ENCODE measurements around the gene HOXC5. TPM values are rescaled to one million over a fixed set of nuclear protein-coding genes. Genes with fewer than 3 reads are reported as not detected.
"Not testable (repeated sequence)": the region's sequence is repeated elsewhere in the genome, so short reads cannot be mapped to it uniquely, and the experiment has no call there.

HOXC5 gene
- total and polyA plus RNA-seq, 9 donors: 0.54 to 1.6 (median 1.0) TPM

- 53% methylated on average over 3 of the region's 6 CpGs for WGBS (ENCODE audit: insufficient coverage)
- H3K27me3 ChIP-seq (ENCODE audit: control insufficient read depth, insufficient read depth, low read length): peaks cover 8% of the 10 kb centered on the region
- H3K4me1 ChIP-seq (ENCODE audit: control insufficient read depth, insufficient read depth, low read length): peaks cover 5% of the 10 kb centered on the region
- DNase-seq: no peak
- H3K36me3 ChIP-seq (ENCODE audit: control insufficient read depth, insufficient read depth, low read length): no peaks in the 10 kb centered on the region
- H3K4me3 ChIP-seq (ENCODE audit: low read length): no peak overlapping the region
- H3K27ac ChIP-seq (ENCODE audit: low read length): no peak overlapping the region
- no peaks in the 10 kb centered on the region for H3K9me3 ChIP-seq (replicated peaks; ENCODE audit: control insufficient read depth, low read depth, low read length)
Measured at GRCh38 chr12:54074308-54074707, 41.5 kb downstream of the HOXC5 start.

- no peak overlapping the region for H3K4me3 ChIP-seq (ENCODE audit: low read length)
- peaks cover 8% of the 10 kb centered on the region for H3K4me1 ChIP-seq (ENCODE audit: control insufficient read depth, insufficient read depth, low read length)
- no peaks in the 10 kb centered on the region for H3K9me3 ChIP-seq (replicated peaks; ENCODE audit: control insufficient read depth, low read depth, low read length)
- no peak overlapping the region for H3K27ac ChIP-seq (ENCODE audit: low read length)
- DNase-seq: no peak
- 44% methylated on average over 5 of the region's 6 CpGs for WGBS (ENCODE audit: insufficient coverage)
- H3K36me3 ChIP-seq (ENCODE audit: control insufficient read depth, insufficient read depth, low read length): no peaks in the 10 kb centered on the region
- peaks cover 9% of the 10 kb centered on the region for H3K27me3 ChIP-seq (ENCODE audit: control insufficient read depth, insufficient read depth, low read length)
Measured at GRCh38 chr12:54075409-54075808, 42.6 kb downstream of the HOXC5 start.

- Histone ChIP-seq H3K4me3 (ENCODE audit: low read length) (no peak overlapping the region), H3K4me1 (ENCODE audit: control insufficient read depth, insufficient read depth, low read length) (peaks cover 9% of the 10 kb centered on the region), H3K36me3 (ENCODE audit: control insufficient read depth, insufficient read depth, low read length) (no peaks in the 10 kb centered on the region), H3K27me3 (ENCODE audit: control insufficient read depth, insufficient read depth, low read length) (peaks cover 8% of the 10 kb centered on the region), H3K9me3 (replicated peaks; ENCODE audit: control insufficient read depth, low read depth, low read length) (no peaks in the 10 kb centered on the region), H3K27ac (ENCODE audit: low read length) (no peak overlapping the region)
- no peak for DNase-seq
Measured at GRCh38 chr12:54075974-54076373, 43.1 kb downstream of the HOXC5 start.

- H3K27me3 ChIP-seq (ENCODE audit: control insufficient read depth, insufficient read depth, low read length); DNase-seq; H3K36me3 ChIP-seq (ENCODE audit: control insufficient read depth, insufficient read depth, low read length); H3K4me1 ChIP-seq (ENCODE audit: control insufficient read depth, insufficient read depth, low read length); H3K9me3 ChIP-seq (replicated peaks; ENCODE audit: control insufficient read depth, low read depth, low read length); H3K4me3 ChIP-seq (ENCODE audit: low read length): not testable (repeated sequence)
- H3K27ac ChIP-seq (ENCODE audit: low read length): peak overlapping the region; percentile 20
- 78% methylated on average over 5 of the region's 10 CpGs for WGBS (ENCODE audit: insufficient coverage)
Measured at GRCh38 chr12:54077843-54078242, 45.0 kb downstream of the HOXC5 start.

- not testable (repeated sequence) for H3K27me3 ChIP-seq (ENCODE audit: control insufficient read depth, insufficient read depth, low read length); H3K4me3 ChIP-seq (ENCODE audit: low read length); H3K4me1 ChIP-seq (ENCODE audit: control insufficient read depth, insufficient read depth, low read length); H3K36me3 ChIP-seq (ENCODE audit: control insufficient read depth, insufficient read depth, low read length); DNase-seq; H3K9me3 ChIP-seq (replicated peaks; ENCODE audit: control insufficient read depth, low read depth, low read length)
- 73% methylated on average over 3 of the region's 9 CpGs for WGBS (ENCODE audit: insufficient coverage)
- peak overlapping the region; percentile 62 for H3K27ac ChIP-seq (ENCODE audit: low read length)
Measured at GRCh38 chr12:54079115-54079514, 46.3 kb downstream of the HOXC5 start.

- not testable (repeated sequence) for H3K27me3 ChIP-seq (ENCODE audit: control insufficient read depth, insufficient read depth, low read length); H3K36me3 ChIP-seq (ENCODE audit: control insufficient read depth, insufficient read depth, low read length); H3K9me3 ChIP-seq (replicated peaks; ENCODE audit: control insufficient read depth, low read depth, low read length); H3K4me3 ChIP-seq (ENCODE audit: low read length); DNase-seq; H3K4me1 ChIP-seq (ENCODE audit: control insufficient read depth, insufficient read depth, low read length)
- 57% methylated on average over 16 of the region's 19 CpGs for WGBS (ENCODE audit: insufficient coverage)
- peak overlapping the region; percentile 64 for H3K27ac ChIP-seq (ENCODE audit: low read length)
Measured at GRCh38 chr12:54080008-54080924, 47.4 kb downstream of the HOXC5 start.

- Histone ChIP-seq H3K27ac (ENCODE audit: low read length) (peak overlapping the region; percentile 40), H3K4me1 (ENCODE audit: control insufficient read depth, insufficient read depth, low read length) (peaks cover 12% of the 10 kb centered on the region)
- not testable (repeated sequence) for H3K4me3 ChIP-seq (ENCODE audit: low read length); H3K9me3 ChIP-seq (replicated peaks; ENCODE audit: control insufficient read depth, low read depth, low read length); H3K27me3 ChIP-seq (ENCODE audit: control insufficient read depth, insufficient read depth, low read length); H3K36me3 ChIP-seq (ENCODE audit: control insufficient read depth, insufficient read depth, low read length)
- DNase-seq: peak; percentile 41
- 20% methylated on average over 3 of the region's 16 CpGs for WGBS (ENCODE audit: insufficient coverage)
Measured at GRCh38 chr12:54081053-54081514, 48.2 kb downstream of the HOXC5 start.

GRCh38 chr12:54081581-54082396, 48.9 kb downstream of the HOXC5 start:
- WGBS (ENCODE audit: insufficient coverage): 14% methylated on average over 14 of the region's 35 CpGs
- Histone ChIP-seq H3K27ac (ENCODE audit: low read length) (peak overlapping the region; percentile 74), H3K4me1 (ENCODE audit: control insufficient read depth, insufficient read depth, low read length) (peaks cover 12% of the 10 kb centered on the region)
- not testable (repeated sequence) for H3K4me3 ChIP-seq (ENCODE audit: low read length); H3K36me3 ChIP-seq (ENCODE audit: control insufficient read depth, insufficient read depth, low read length); H3K27me3 ChIP-seq (ENCODE audit: control insufficient read depth, insufficient read depth, low read length); H3K9me3 ChIP-seq (replicated peaks; ENCODE audit: control insufficient read depth, low read depth, low read length)
- peak; percentile 60 for DNase-seq

- peaks cover 5% of the 10 kb centered on the region for H3K27me3 ChIP-seq (ENCODE audit: control insufficient read depth, insufficient read depth, low read length)
Measured at GRCh38 chr12:54082397-54082892, 49.6 kb downstream of the HOXC5 start.

More at GRCh38 chr12:54082397-54082892, 49.6 kb downstream of the HOXC5 start:
- H3K4me1 ChIP-seq (ENCODE audit: control insufficient read depth, insufficient read depth, low read length): peaks cover 12% of the 10 kb centered on the region
- 0% methylated on average over 6 of the region's 36 CpGs for WGBS (ENCODE audit: insufficient coverage)
- H3K27ac ChIP-seq (ENCODE audit: low read length): peak overlapping the region; percentile 74
- no peaks in the 10 kb centered on the region for H3K9me3 ChIP-seq (replicated peaks; ENCODE audit: control insufficient read depth, low read depth, low read length)
- DNase-seq: peak; percentile 76
- peak overlapping the region; percentile 15 for H3K4me3 ChIP-seq (ENCODE audit: low read length)
- no peaks in the 10 kb centered on the region for H3K36me3 ChIP-seq (ENCODE audit: control insufficient read depth, insufficient read depth, low read length)
